ENCODE measurements around the gene TRIP10.
"Not testable (repeated sequence)": the region's sequence is repeated elsewhere in the genome, so short reads cannot be mapped to it uniquely, and the experiment has no call there.

TRIP10 gene

GRCh38 chr19:6739390-6739882 lies at the start of gene TRIP10:
TRIP10 (plus strand) TSS chr19:6739680; CDS start chr19:6739762, 82 bp downstream.
- DNase-seq = peak in 53 of 56 donors; percentile 17 to 83 (median 61)

- no peak for DNase-seq
Observed at GRCh38 chr19:6690160-6690885, 49.2 kb upstream of the TRIP10 start.

GRCh38 chr19:6691342-6691741 lies 48.1 kb upstream of the TRIP10 start:
- DNase-seq = no peak

GRCh38 chr19:6692027-6692426 lies 47.5 kb upstream of the TRIP10 start:
- DNase-seq = no peak

- DNase-seq = no peak
Observed at GRCh38 chr19:6693056-6693471, 46.4 kb upstream of the TRIP10 start.

GRCh38 chr19:6693681-6694080 lies 45.8 kb upstream of the TRIP10 start:
- DNase-seq = no peak

- DNase-seq = no peak
Observed at GRCh38 chr19:6694147-6694815, 45.2 kb upstream of the TRIP10 start.

GRCh38 chr19:6696239-6696820 lies 43.1 kb upstream of the TRIP10 start:
- DNase-seq = no peak

GRCh38 chr19:6697291-6697690 lies 42.2 kb upstream of the TRIP10 start:
- no peak for DNase-seq

DNA sequence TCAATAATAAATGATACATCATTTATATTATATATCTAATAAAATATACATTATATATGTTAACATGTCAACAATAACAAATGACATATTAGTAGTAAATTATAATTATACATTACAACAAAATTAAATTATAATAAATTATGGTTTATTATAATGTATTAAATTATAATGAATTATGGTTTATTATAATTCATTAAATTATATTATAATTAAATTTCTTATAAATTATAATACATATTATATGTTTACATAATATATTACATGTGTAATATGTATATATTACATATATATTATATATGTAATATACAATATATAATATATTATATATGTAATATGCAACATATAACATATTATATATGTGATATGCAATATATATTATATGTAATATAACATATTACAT lies 39.5 kb upstream of the TRIP10 start:
- no peak for DNase-seq

- no peak for DNase-seq
Observed at GRCh38 chr19:6700586-6701316, 38.7 kb upstream of the TRIP10 start.

DNA sequence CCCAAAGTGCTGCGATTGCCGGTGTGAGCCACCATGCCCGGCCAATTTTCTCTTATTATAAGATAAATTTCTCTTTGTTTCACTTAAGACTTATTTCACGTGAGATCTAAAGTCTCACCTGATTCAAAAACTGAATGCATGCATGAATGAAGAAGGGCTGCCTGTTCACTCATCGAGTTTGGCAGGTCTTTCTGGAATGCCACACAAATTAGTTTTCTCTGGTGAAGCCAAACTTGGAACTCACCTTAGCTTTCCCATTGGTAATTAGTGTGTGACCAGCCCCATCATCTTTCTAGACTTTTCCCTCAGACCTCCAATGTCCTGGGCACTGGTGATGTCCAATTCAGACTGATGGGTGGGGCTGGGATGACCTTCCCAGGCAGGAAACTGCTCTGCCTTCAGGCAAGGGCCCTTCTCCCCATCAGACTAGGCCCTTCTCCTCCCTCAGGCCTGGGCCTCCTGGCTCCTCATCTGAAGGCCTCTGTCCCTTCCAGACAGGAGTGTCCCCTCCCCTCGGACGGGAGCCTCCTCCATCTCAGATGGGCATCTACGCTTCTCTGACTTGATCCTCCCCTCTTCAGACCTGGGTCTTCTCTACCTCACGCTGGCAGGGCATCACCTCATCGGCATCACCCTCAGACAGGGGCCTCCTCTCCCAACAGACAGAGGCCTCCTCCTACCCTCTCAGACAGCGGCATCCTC lies 33.4 kb upstream of the TRIP10 start:
- DNase-seq = no peak

- DNase-seq = no peak
Observed at GRCh38 chr19:6706633-6706958, 32.9 kb upstream of the TRIP10 start.

- DNase-seq = no peak
Observed at GRCh38 chr19:6707011-6707657, 32.3 kb upstream of the TRIP10 start.

GRCh38 chr19:6707658-6708018 lies 31.8 kb upstream of the TRIP10 start:
- no peak for DNase-seq

- no peak for DNase-seq
Observed at GRCh38 chr19:6708346-6708745, 31.1 kb upstream of the TRIP10 start.

DNA sequence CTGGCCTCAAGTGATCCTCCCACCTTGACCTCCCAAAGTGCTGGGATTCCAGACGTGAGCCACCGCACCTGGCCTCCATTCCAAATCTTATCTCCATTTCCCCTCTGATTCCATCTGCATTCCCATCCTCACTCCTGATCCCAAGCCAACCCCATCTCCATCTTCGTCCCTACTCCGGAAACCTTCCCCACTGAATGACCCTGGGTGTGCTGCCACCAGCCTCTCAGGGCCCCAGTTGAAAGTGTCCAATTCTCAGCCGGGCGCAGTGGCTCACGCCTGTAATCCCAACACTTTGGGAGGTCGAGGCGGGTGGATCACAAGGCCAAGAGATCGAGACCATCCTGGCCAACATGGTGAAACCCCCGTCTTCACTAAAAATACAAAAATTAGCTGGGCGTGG lies 30.6 kb upstream of the TRIP10 start:
- not testable (repeated sequence) for DNase-seq

GRCh38 chr19:6709549-6709948 lies 29.9 kb upstream of the TRIP10 start:
- DNase-seq = no peak

GRCh38 chr19:6710273-6711077 lies 29.0 kb upstream of the TRIP10 start:
- no peak for DNase-seq

DNA sequence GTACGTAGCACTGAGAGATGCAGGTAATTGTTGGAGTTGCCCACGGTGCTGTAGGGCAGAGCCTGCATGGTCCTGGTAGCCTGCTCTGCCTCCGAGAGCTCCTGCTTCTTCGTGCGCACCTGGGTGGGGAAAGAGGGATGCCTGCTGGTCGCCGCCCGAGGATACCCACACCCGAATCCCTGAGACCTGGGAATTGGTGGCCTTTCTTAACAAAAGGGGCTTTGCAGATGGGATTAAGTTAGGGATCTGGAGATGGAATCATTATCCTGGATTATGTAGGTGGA lies 28.5 kb upstream of the TRIP10 start:
- DNase-seq = no peak
